Endothelial cell of umbilical vein (primary cell): ENCODE results near the gene ZNF219. TPM values are rescaled to one million over a fixed set of nuclear protein-coding genes. Genes with fewer than 3 reads are reported as not detected.

Experiments used
- BruUV-seq: library from RNA; stranded (reverse); fragments of 400-500 nt; replicated peaks from 2 replicates; lab custom pipeline; 2021; lab: Mats Ljungman, UMichigan
- CTCF ChIA-PET: fragments of 300-600, 350-600 bp; sonication (Branson Sonifier 250); formaldehyde crosslinking; loops from one replicate; lab custom pipeline; 2021; ENCODE audit warnings: antibody characterized with exemption, inconsistent platforms; lab: Charles Lee
- POLR2A ChIA-PET: fragments of 300-600, 350-600 bp; sonication (Branson Sonifier 250); formaldehyde crosslinking; loops from one replicate; lab custom pipeline; 2021; ENCODE audit warnings: antibody characterized with exemption, inconsistent platforms; lab: Charles Lee
- DNase-seq: peaks from one replicate; pipeline ENCODE4 v3.0.0-alpha.2; 2011; ENCODE audit warnings: low read depth, low spot score
- FAIRE-seq: peaks from 2 replicates; lab custom pipeline; 2011; peaks lifted over from hg19 to GRCh38; lab: Jason Lieb, UNC
- H2AFZ ChIP-seq: 2 replicates; pipeline ENCODE4 v1.6.0; 2012; ENCODE audit warnings: low read depth, low read length, control low read depth, inconsistent platforms
- H3K27ac ChIP-seq: 2 replicates; pipeline ENCODE4 v1.5.1; 2011; ENCODE audit warnings: low read depth, mild to moderate bottlenecking, control low read depth, low read length, moderate library complexity; ENCODE audit not compliant: insufficient read depth
- H3K27me3 ChIP-seq, 2 experiments: 2 replicates each; pipeline versions ENCODE4 v1.6.0 to v1.6.1; 2011; ENCODE audit warnings: low read length in 2 of 2, mixed read lengths in 1 of 2; ENCODE audit not compliant: control insufficient read depth in 2 of 2, insufficient read depth in 2 of 2
- H3K36me3 ChIP-seq, 2 experiments: 2 replicates in 1 of 2; 3 replicates in 1 of 2; pipeline ENCODE4 v1.5.1; 2011; ENCODE audit warnings: low read length in 2 of 2, mild to moderate bottlenecking in 1 of 2, moderate library complexity in 1 of 2; ENCODE audit not compliant: control insufficient read depth in 2 of 2, insufficient read depth in 2 of 2; ENCODE audit errors: extremely low read depth in 1 of 2
- H3K4me1 ChIP-seq: 3 replicates; pipeline ENCODE4 v1.5.1; 2011; ENCODE audit warnings: mild to moderate bottlenecking, low read length; ENCODE audit not compliant: control insufficient read depth, insufficient read depth; ENCODE audit errors: extremely low read depth
- H3K4me2 ChIP-seq: 2 replicates; pipeline ENCODE4 v1.6.1; 2011; ENCODE audit warnings: low read length, control low read depth, mixed read lengths; ENCODE audit not compliant: insufficient read depth
- H3K4me3 ChIP-seq, 3 experiments: fragments of 200-600 bp in 1 of 3; sonication (generic), shearing (Covaris generic) in 1 of 3; replicated peaks in 1 of 3; 2 replicates each; pipeline ENCODE4 v1.5.1; 2011 to 2016; ENCODE audit warnings: control low read depth in 3 of 3, low read length in 3 of 3, mild to moderate bottlenecking in 2 of 3, inconsistent platforms in 1 of 3, low read depth in 1 of 3, moderate library complexity in 1 of 3; ENCODE audit not compliant: insufficient read depth in 1 of 3
- H3K79me2 ChIP-seq: 2 replicates; pipeline ENCODE4 v1.6.0; 2012; ENCODE audit warnings: low read length, inconsistent platforms; ENCODE audit not compliant: control insufficient read depth, insufficient read depth
- H3K9ac ChIP-seq: replicated peaks from 2 replicates; pipeline ENCODE3; 2011; ENCODE audit warnings: low read length, control low read depth; ENCODE audit not compliant: insufficient read depth; ENCODE audit errors: extremely low read depth
- H3K9me1 ChIP-seq: replicated peaks from 3 replicates; pipeline ENCODE4 v1.6.0; 2011; ENCODE audit warnings: mild to moderate bottlenecking, low read length; ENCODE audit not compliant: control insufficient read depth, insufficient read depth; ENCODE audit errors: extremely low read depth
- H3K9me3 ChIP-seq: replicated peaks from 2 replicates; pipeline ENCODE4 v1.5.1; 2012; ENCODE audit warnings: low read length, inconsistent platforms; ENCODE audit not compliant: control insufficient read depth, insufficient read depth
- H4K20me1 ChIP-seq: replicated peaks from 2 replicates; pipeline ENCODE3; 2011; ENCODE audit warnings: mild to moderate bottlenecking, low read length; ENCODE audit not compliant: control insufficient read depth, insufficient read depth; ENCODE audit errors: extremely low read depth
- CTCF ChIP-seq, 2 donors: IDR thresholded peaks; 1 replicate in 1 of 2; 2 replicates in 1 of 2; pipeline ENCODE4 v1.5.1; 2011; ENCODE audit warnings: low read length in 2 of 2, mild to moderate bottlenecking in 2 of 2, moderate library complexity in 2 of 2, control low read depth in 1 of 2, inconsistent platforms in 1 of 2, low read depth in 1 of 2; ENCODE audit not compliant: insufficient read depth in 1 of 2; ENCODE audit errors: extremely low read depth in 1 of 2
- EZH2 ChIP-seq: IDR thresholded peaks from 2 replicates; pipeline ENCODE4 v1.6.1; 2012; ENCODE audit warnings: borderline replicate concordance, low read depth, mild to moderate bottlenecking, moderate library complexity, low read length, inconsistent platforms; ENCODE audit not compliant: severe bottlenecking
- FOS ChIP-seq: IDR thresholded peaks from 2 replicates; pipeline ENCODE4 v1.6.1; 2011; ENCODE audit warnings: mild to moderate bottlenecking, low read length, moderate library complexity, borderline replicate concordance; ENCODE audit not compliant: insufficient read depth
- GATA2 ChIP-seq: IDR thresholded peaks from 2 replicates; pipeline ENCODE4 v1.7.0; 2011; ENCODE audit warnings: low read depth, mild to moderate bottlenecking, moderate library complexity, mixed read lengths, low read length; ENCODE audit not compliant: insufficient read length, insufficient read depth
- JUN ChIP-seq: IDR thresholded peaks from 2 replicates; pipeline ENCODE4 v1.6.1; 2011; ENCODE audit warnings: borderline replicate concordance, low read depth; ENCODE audit not compliant: insufficient read length, insufficient read depth
- MAX ChIP-seq: IDR thresholded peaks from 2 replicates; pipeline ENCODE4 v1.6.1; 2011; ENCODE audit not compliant: insufficient read depth, insufficient read length
- MYC ChIP-seq: IDR thresholded peaks from one replicate; pipeline ENCODE4 v1.6.1; 2011; ENCODE audit warnings: mild to moderate bottlenecking, low read depth, low read length
- POLR2A ChIP-seq: IDR thresholded peaks from 2 replicates; pipeline ENCODE4 v1.6.1; 2012; ENCODE audit warnings: low read depth, mild to moderate bottlenecking, control low read depth, low read length
- POLR2AphosphoS5 ChIP-seq: IDR thresholded peaks from 2 replicates; pipeline ENCODE4 v1.6.1; 2012; ENCODE audit warnings: low read depth, mild to moderate bottlenecking, control low read depth, low read length, moderate library complexity; ENCODE audit not compliant: insufficient read depth
- dilution Hi-C: fragments of 300-500 bp; cut with MboI; formaldehyde crosslinking; loops from one replicate; pipeline ENCODE4 v1.15.0; 2019; ENCODE audit warnings: low sequenced_read_pairs; ENCODE audit not compliant: extremely low pct_ligation_motif_present
- intact Hi-C: fragments of 100-400 bp; cut with micrococcal nuclease; formaldehyde crosslinking; loops from one replicate; pipeline ENCODE4 v1.10.0; 2022
- polyA plus RNA-seq, 4 experiments: library from polyadenylated mRNA; depleted of rRNA in 3 of 4; stranded (reverse) in 3 of 4; unstranded in 1 of 4; fragments of >200 nt; gene quantifications; 2 replicates each; pipeline versions ENCODE4 v1.2.1 to v1.2.3, GENCODE V29; 2011 to 2012; ENCODE audit warnings: missing spikeins in 1 of 4
- total RNA-seq: library from RNA; stranded (reverse); gene quantifications from 2 replicates; pipeline ENCODE4 v1.2.3, GENCODE V29; 2021

ZNF219 gene
- total and polyA plus RNA-seq, 2 donors (not counting 3 experiments of a cell fraction or from before 2014, with no cell fraction given): 13.2 to 15.2 TPM

GRCh38 chr14:21084396-21084795 lies 14.1 kb downstream of the ZNF219 start:
- Histone ChIP-seq H2AFZ (no peak overlapping the region), H3K9ac (no peak overlapping the region), H3K4me1 (no peaks in the 10 kb centered on the region), H3K27ac (no peak overlapping the region), H3K4me3 (no peak overlapping the region), H3K9me1 (no peaks in the 10 kb centered on the region), H3K9me3 (no peaks in the 10 kb centered on the region), H3K79me2 (no peaks in the 10 kb centered on the region), H3K4me2 (no peak overlapping the region), H3K36me3 (no peaks in the 10 kb centered on the region), H4K20me1 (no peaks in the 10 kb centered on the region), H3K27me3 (no peaks in the 10 kb centered on the region)
- dilution Hi-C loops: no loop called here
- ChIA-PET POLR2A (no interaction called here), CTCF (interaction anchor here (1.4 to 3.5 kb wide), 4 partner anchors 8 to 69 kb away, joined by 7 to 17 read pairs (median 10); no protein-coding TSS in a partner anchor)
- no TSS peak for BruUV-seq
- TF ChIP-seq MYC (no peak), EZH2 (no peak), POLR2AphosphoS5 (no peak), POLR2A (no peak), CTCF (IDR thresholded peaks at IDR 0.05; ENCODE audit: extremely low read depth in 1 of 2, insufficient read depth in 1 of 2, low read depth in 1 of 2, low read length in 2 of 2) (no peak), FOS (no peak), GATA2 (no peak), MAX (no peak), JUN (no peak)
- DNase-seq (no peak), FAIRE-seq (no peak)
- intact Hi-C loops: no loop called here
